ENCODE data around the gene ADAMTS2. TPM values are rescaled to one million over a fixed set of nuclear protein-coding genes. Genes with fewer than 3 reads are reported as not detected.

The ADAMTS2 gene
- total and polyA plus RNA-seq, 2 of the 4 experiments (the other 2 are of a cell fraction) = 19.0 to 58.8 TPM

DNA sequence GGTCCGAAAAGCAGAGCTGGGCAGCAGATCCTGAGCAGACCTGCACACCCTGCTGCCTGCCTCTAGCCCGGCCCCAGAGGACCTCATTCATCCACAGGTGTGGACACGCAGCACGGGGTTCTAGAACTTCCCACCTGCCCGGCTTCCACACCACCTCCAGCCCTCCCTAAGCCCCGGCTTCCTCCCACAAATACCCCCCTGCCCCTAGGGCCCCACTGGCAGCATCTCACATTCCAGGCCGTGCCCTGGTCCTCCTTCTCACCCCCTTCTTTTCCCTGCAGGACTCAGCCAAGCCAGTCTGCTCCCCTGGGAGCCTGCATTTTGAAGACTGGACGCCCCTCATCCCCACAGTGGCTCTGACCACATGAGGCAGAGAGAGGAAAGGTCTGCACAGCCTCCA is 138.9 kb downstream of the ADAMTS2 start:
- in situ Hi-C loops (cut with MboI; ENCODE audit: low sequenced_read_pairs) = no loop called here
- no TSS peak for BruUV-seq (replicated peaks)
- TF ChIP-seq CTCF (conservative IDR thresholded peaks at IDR 0.05; ENCODE audit: low read depth, low read length) (no peak), RFX5 (IDR thresholded peaks at IDR 0.05; ENCODE audit: low read depth, low read length) (no peak), MAFK (IDR thresholded peaks at IDR 0.05; ENCODE audit: low read depth, low read length) (no peak), BHLHE40 (IDR thresholded peaks at IDR 0.05; ENCODE audit: low read depth, low read length) (no peak), SMC3 (IDR thresholded peaks at IDR 0.05; ENCODE audit: low read depth, low read length) (no peak)
- TF ChIP-seq, protein P1, sequence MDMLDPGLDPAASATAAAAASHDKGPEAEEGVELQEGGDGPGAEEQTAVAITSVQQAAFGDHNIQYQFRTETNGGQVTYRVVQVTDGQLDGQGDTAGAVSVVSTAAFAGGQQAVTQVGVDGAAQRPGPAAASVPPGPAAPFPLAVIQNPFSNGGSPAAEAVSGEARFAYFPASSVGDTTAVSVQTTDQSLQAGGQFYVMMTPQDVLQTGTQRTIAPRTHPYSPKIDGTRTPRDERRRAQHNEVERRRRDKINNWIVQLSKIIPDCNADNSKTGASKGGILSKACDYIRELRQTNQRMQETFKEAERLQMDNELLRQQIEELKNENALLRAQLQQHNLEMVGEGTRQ (IDR thresholded peaks at IDR 0.05; ENCODE audit: low read depth, low read length) = no peak
- Histone ChIP-seq H3K9ac (ENCODE audit: low read depth, low read length) (no peak overlapping the region), H2AK9ac (replicated peaks; ENCODE audit: low read depth, low read length, poor library complexity) (peak overlapping the region; percentile 53), H3K18ac (ENCODE audit: low read depth, low read length) (no peak overlapping the region), H3K9me3 (ENCODE audit: control insufficient read depth, insufficient read depth, low read length) (no peaks in the 10 kb centered on the region), H2BK20ac (ENCODE audit: low read depth, low read length) (no peak overlapping the region), H2AK5ac (ENCODE audit: low read depth, low read length) (no peak overlapping the region), H3K79me1 (ENCODE audit: low read depth in 1 of 2, low read length in 2 of 2) (peaks cover 13 to 40% of the 10 kb centered on the region in 2 experiments), H3K4me3 (ENCODE audit: insufficient read depth, low read depth, low read length) (no peak overlapping the region), H4K20me1 (ENCODE audit: insufficient read depth, low read length) (peaks cover 8% of the 10 kb centered on the region; the same call in 1 of the 2 replicates), H3K23ac (ENCODE audit: low read depth, low read length) (no peak overlapping the region), H4K5ac (ENCODE audit: low read depth, low read length) (no peak overlapping the region), H3K4me2 (ENCODE audit: low read depth, low read length) (no peak overlapping the region), H3K56ac (ENCODE audit: extremely low read depth, insufficient read depth, low read length) (no peak overlapping the region), H3K14ac (replicated peaks; ENCODE audit: low read depth, low read length) (no peak overlapping the region), H2BK120ac (ENCODE audit: low read depth, low read length) (no peak overlapping the region), H3K27ac (ENCODE audit: insufficient read depth, low read length) (no peak overlapping the region), H4K8ac (ENCODE audit: low read depth in 2 of 2, low read length in 2 of 2) (no peak overlapping the region), H4K91ac (ENCODE audit: insufficient read depth, low read depth, low read length) (no peak overlapping the region), H3K36me3 (ENCODE audit: control insufficient read depth, insufficient read depth, low read length) (no peaks in the 10 kb centered on the region; the same call in 1 of the 2 replicates), H3K27me3 (ENCODE audit: control insufficient read depth, insufficient read depth, low read length) (no peaks in the 10 kb centered on the region), H2AFZ (replicated peaks; ENCODE audit: low read length, poor library complexity) (no peak overlapping the region), H3K4me1 (ENCODE audit: control insufficient read depth, insufficient read depth, low read length) (peaks cover 10% of the 10 kb centered on the region), H2BK5ac (ENCODE audit: low read depth, low read length, poor library complexity, severe bottlenecking) (no peak overlapping the region), H3K4ac (ENCODE audit: low read depth, low read length) (no peak overlapping the region), H2BK15ac (ENCODE audit: low read depth, low read length) (no peak overlapping the region), H3K9me1 (ENCODE audit: insufficient read depth, low read length) (peaks cover 9% of the 10 kb centered on the region)
- CTCF ChIA-PET = no interaction called here
- dilution Hi-C loops (cut with HindIII; ENCODE audit: low sequenced_read_pairs, unreplicated experiment) = no loop called here
- POLR2A ChIA-PET (ENCODE audit: unreplicated experiment) = no interaction called here
- 90% methylated on average over 4 of the region's 8 CpGs; no CpG with 5 or more reads in 1 of the 2 experiments for WGBS, 2 experiments (ENCODE audit: extremely low coverage in 2 of 2, insufficient read length in 1 of 2)
- ATAC-seq (ENCODE audit: low read depth) = no peak
- no peak for DNase-seq
- intact Hi-C loops (cut with micrococcal nuclease) = no loop called here
